ENCODE measurements around the gene PGM1.

PGM1 gene

DNA sequence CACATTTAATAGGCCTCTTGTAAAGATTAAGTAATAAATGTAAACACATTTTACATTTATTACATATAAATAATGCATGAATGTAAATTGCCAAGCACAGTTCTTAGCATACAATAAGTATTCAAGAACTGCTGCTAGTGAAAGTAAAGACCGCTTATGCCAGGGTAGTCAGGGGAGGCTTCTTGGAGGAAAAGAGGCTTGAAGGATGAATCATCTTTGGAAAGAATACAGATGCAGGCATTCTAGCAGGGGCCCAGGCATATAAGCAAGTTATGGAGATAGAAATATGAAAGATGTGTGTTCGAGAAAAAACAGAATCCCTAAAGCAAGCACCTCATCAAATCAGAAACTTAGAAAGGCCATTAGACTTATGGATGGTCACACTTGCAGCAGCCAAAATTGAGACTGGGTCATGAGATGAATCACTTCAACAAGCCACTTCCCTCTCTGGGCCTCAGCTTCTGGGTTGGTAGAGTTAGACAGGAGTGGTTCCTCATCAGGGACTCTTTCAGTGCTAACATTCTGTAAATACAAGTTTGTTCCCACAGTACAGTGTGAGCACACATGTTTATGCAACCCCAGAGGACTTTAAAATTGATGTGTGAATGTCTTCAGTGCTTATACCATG is 100.8 kb downstream of the PGM1 start:
- no peak for DNase-seq (ENCODE audit: low read depth in 1 of 2, low spot score in 1 of 2)

GRCh38 chr1:63698001-63698838 is 105.0 kb downstream of the PGM1 start:
- DNase-seq (ENCODE audit: low read depth in 1 of 2, low spot score in 1 of 2) = no peak

DNA sequence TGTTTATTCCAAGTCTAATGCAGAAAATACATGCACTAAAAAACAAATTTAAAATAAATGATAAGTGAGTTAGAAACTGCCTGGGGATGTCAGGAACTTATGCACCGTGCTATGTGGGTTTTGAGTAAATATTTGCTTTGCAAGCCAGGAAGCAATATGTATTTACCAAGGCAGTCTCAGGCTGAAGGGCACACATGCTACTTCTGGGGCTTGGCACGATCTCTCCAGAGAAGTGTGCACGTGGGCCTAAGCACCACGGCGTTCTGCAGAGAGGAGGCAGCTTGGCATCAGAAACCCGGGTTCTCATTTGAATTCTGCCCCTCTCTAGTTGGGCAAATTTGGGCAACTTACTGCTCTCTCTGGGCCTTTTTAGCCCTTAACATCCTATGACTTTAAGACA is 108.0 kb downstream of the PGM1 start:
- no peak for DNase-seq (ENCODE audit: low read depth in 1 of 2, low spot score in 1 of 2)

GRCh38 chr1:63703701-63704107 is 110.5 kb downstream of the PGM1 start:
- DNase-seq (ENCODE audit: low read depth in 1 of 2, low spot score in 1 of 2) = no peak

- DNase-seq (ENCODE audit: low read depth in 1 of 2, low spot score in 1 of 2) = no peak
These were observed 111.2 kb downstream of the PGM1 start for GRCh38 chr1:63704443-63704842.

DNA sequence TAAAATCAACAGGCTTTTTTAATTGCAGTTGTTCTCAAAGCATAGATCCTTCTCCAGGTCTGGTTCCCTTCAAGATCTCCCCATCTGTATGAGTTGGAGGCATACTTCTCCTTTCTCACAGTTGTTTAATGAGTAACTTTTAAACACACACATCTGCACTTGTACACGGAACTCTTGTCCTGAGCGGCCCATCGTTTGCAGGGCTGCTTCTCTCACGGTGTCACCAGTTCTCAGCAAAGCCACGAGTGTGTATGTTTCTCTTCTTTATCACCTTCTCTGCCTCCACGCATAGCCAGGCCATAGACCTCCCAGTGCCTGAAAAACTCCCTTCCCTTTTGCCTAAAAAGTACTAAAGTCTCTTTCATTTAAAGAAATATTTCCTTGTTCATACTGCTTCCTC is 111.9 kb downstream of the PGM1 start:
- DNase-seq (ENCODE audit: low read depth in 1 of 2, low spot score in 1 of 2) = no peak

GRCh38 chr1:63709267-63709828 is 116.1 kb downstream of the PGM1 start:
- no peak for DNase-seq (ENCODE audit: low read depth in 1 of 2, low spot score in 1 of 2)
